ENCODE results near the gene SLC7A7.

The SLC7A7 gene

GRCh38 chr14:22850944-22851764, 35.9 kb upstream of the SLC7A7 start:
- Histone ChIP-seq H3K27ac (ENCODE audit: low read depth, low read length, severe bottlenecking) (peak overlapping the region; percentile 78), H3K9me3 (ENCODE audit: control insufficient read depth, low read length) (no peaks in the 10 kb centered on the region), H3K4me3 (ENCODE audit: extremely low read depth, insufficient read depth, low read length, poor library complexity, severe bottlenecking) (no peak overlapping the region), H3K4me1 (ENCODE audit: control insufficient read depth, insufficient read depth, low read length, poor library complexity, severe bottlenecking) (peaks cover 37% of the 10 kb centered on the region), H3K36me3 (ENCODE audit: control insufficient read depth, insufficient read depth, low read length) (peaks cover 8% of the 10 kb centered on the region)
- 87 to 91% methylated on average over 5 to 8 of the region's 9 CpGs for WGBS, 2 experiments (ENCODE audit: insufficient coverage in 2 of 2)

GRCh38 chr14:22849212-22849819, 34.1 kb upstream of the SLC7A7 start:
- 85 to 87% methylated on average over 11 to 14 of the region's 19 CpGs for WGBS, 2 experiments (ENCODE audit: insufficient coverage in 2 of 2)
- Histone ChIP-seq H3K9me3 (ENCODE audit: control insufficient read depth, low read length) (no peaks in the 10 kb centered on the region), H3K27ac (ENCODE audit: low read depth, low read length, severe bottlenecking) (peak overlapping the region; percentile 87), H3K36me3 (ENCODE audit: control insufficient read depth, insufficient read depth, low read length) (peaks cover 27% of the 10 kb centered on the region), H3K4me1 (ENCODE audit: control insufficient read depth, insufficient read depth, low read length, poor library complexity, severe bottlenecking) (peaks cover 37% of the 10 kb centered on the region), H3K4me3 (ENCODE audit: extremely low read depth, insufficient read depth, low read length, poor library complexity, severe bottlenecking) (no peak overlapping the region)

- Histone ChIP-seq H3K27ac (ENCODE audit: low read depth, low read length, severe bottlenecking) (peak overlapping the region; percentile 87), H3K36me3 (ENCODE audit: control insufficient read depth, insufficient read depth, low read length) (peaks cover 34% of the 10 kb centered on the region), H3K4me1 (ENCODE audit: control insufficient read depth, insufficient read depth, low read length, poor library complexity, severe bottlenecking) (peaks cover 37% of the 10 kb centered on the region), H3K4me3 (ENCODE audit: extremely low read depth, insufficient read depth, low read length, poor library complexity, severe bottlenecking) (no peak overlapping the region), H3K9me3 (ENCODE audit: control insufficient read depth, low read length) (no peaks in the 10 kb centered on the region)
- WGBS, 2 experiments (ENCODE audit: insufficient coverage in 2 of 2) = 73 to 78% methylated on average over 4 to 5 of the region's 12 CpGs
Measured at GRCh38 chr14:22848351-22849164, 33.3 kb upstream of the SLC7A7 start.

GRCh38 chr14:22847661-22848341, 32.6 kb upstream of the SLC7A7 start:
- no peaks in the 10 kb centered on the region for H3K9me3 ChIP-seq (ENCODE audit: control insufficient read depth, low read length)
- H3K4me1 ChIP-seq (ENCODE audit: control insufficient read depth, insufficient read depth, low read length, poor library complexity, severe bottlenecking) = peaks cover 37% of the 10 kb centered on the region
- H3K36me3 ChIP-seq (ENCODE audit: control insufficient read depth, insufficient read depth, low read length) = peaks cover 42% of the 10 kb centered on the region
- WGBS, 2 experiments (ENCODE audit: insufficient coverage in 2 of 2) = 79 to 84% methylated on average over 7 to 9 of the region's 14 CpGs
- no peak overlapping the region for H3K4me3 ChIP-seq (ENCODE audit: extremely low read depth, insufficient read depth, low read length, poor library complexity, severe bottlenecking)
- peak overlapping the region; percentile 87 for H3K27ac ChIP-seq (ENCODE audit: low read depth, low read length, severe bottlenecking)

GRCh38 chr14:22846811-22847307, 31.6 kb upstream of the SLC7A7 start:
- H3K27ac ChIP-seq (ENCODE audit: low read depth, low read length, severe bottlenecking) = peak overlapping the region; percentile 45
- WGBS, 2 experiments (ENCODE audit: insufficient coverage in 2 of 2) = 89 to 94% methylated on average over 11 of the region's 11 CpGs
- H3K4me1 ChIP-seq (ENCODE audit: control insufficient read depth, insufficient read depth, low read length, poor library complexity, severe bottlenecking) = peaks cover 37% of the 10 kb centered on the region

GRCh38 chr14:22845821-22846625, 30.8 kb upstream of the SLC7A7 start:
- Histone ChIP-seq H3K27ac (ENCODE audit: low read depth, low read length, severe bottlenecking) (peak overlapping the region; percentile 45), H3K36me3 (ENCODE audit: control insufficient read depth, insufficient read depth, low read length) (peaks cover 60% of the 10 kb centered on the region), H3K4me3 (ENCODE audit: extremely low read depth, insufficient read depth, low read length, poor library complexity, severe bottlenecking) (no peak overlapping the region), H3K4me1 (ENCODE audit: control insufficient read depth, insufficient read depth, low read length, poor library complexity, severe bottlenecking) (peaks cover 31% of the 10 kb centered on the region), H3K9me3 (ENCODE audit: control insufficient read depth, low read length) (no peaks in the 10 kb centered on the region)
- WGBS, 2 experiments (ENCODE audit: insufficient coverage in 2 of 2) = 88 to 97% methylated on average over 15 to 26 of the region's 26 CpGs

More at GRCh38 chr14:22846811-22847307, 31.6 kb upstream of the SLC7A7 start:
- H3K4me3 ChIP-seq (ENCODE audit: extremely low read depth, insufficient read depth, low read length, poor library complexity, severe bottlenecking) = no peak overlapping the region
- H3K36me3 ChIP-seq (ENCODE audit: control insufficient read depth, insufficient read depth, low read length) = peaks cover 51% of the 10 kb centered on the region
- H3K9me3 ChIP-seq (ENCODE audit: control insufficient read depth, low read length) = no peaks in the 10 kb centered on the region

GRCh38 chr14:22845103-22845394, 29.8 kb upstream of the SLC7A7 start:
- Histone ChIP-seq H3K4me1 (ENCODE audit: control insufficient read depth, insufficient read depth, low read length, poor library complexity, severe bottlenecking) (peaks cover 29% of the 10 kb centered on the region), H3K27ac (ENCODE audit: low read depth, low read length, severe bottlenecking) (no peak overlapping the region), H3K36me3 (ENCODE audit: control insufficient read depth, insufficient read depth, low read length) (peaks cover 69% of the 10 kb centered on the region), H3K4me3 (ENCODE audit: extremely low read depth, insufficient read depth, low read length, poor library complexity, severe bottlenecking) (no peak overlapping the region), H3K9me3 (ENCODE audit: control insufficient read depth, low read length) (no peaks in the 10 kb centered on the region)
- WGBS, 2 experiments (ENCODE audit: insufficient coverage in 2 of 2) = 96 to 98% methylated on average over 4 to 7 of the region's 9 CpGs

GRCh38 chr14:22844221-22845102, 29.2 kb upstream of the SLC7A7 start:
- H3K4me1 ChIP-seq (ENCODE audit: control insufficient read depth, insufficient read depth, low read length, poor library complexity, severe bottlenecking) = peaks cover 32% of the 10 kb centered on the region
- H3K4me3 ChIP-seq (ENCODE audit: extremely low read depth, insufficient read depth, low read length, poor library complexity, severe bottlenecking) = no peak overlapping the region
- WGBS, 2 experiments (ENCODE audit: insufficient coverage in 2 of 2) = 97% methylated on average over 20 to 22 of the region's 22 CpGs
- H3K9me3 ChIP-seq (ENCODE audit: control insufficient read depth, low read length) = no peaks in the 10 kb centered on the region
- peaks cover 74% of the 10 kb centered on the region for H3K36me3 ChIP-seq (ENCODE audit: control insufficient read depth, insufficient read depth, low read length)
- no peak overlapping the region for H3K27ac ChIP-seq (ENCODE audit: low read depth, low read length, severe bottlenecking)

Measured in mesodermal cell (in vitro differentiated cells).